Vein endothelial cell (primary cell): ENCODE measurements around the gene IL17RE. TPM values are rescaled to one million over a fixed set of nuclear protein-coding genes. Genes with fewer than 3 reads are reported as not detected.

Experiments used
- small RNA-seq: library from RNA; depleted of rRNA; stranded (forward); fragments of <200 nt; gene quantifications from one replicate; pipeline ENCODE3, GENCODE V24; 2012
- total RNA-seq: library from RNA; depleted of rRNA; stranded (reverse); fragments of >200 nt; gene quantifications from 2 replicates; pipeline ENCODE4 v1.2.3, GENCODE V29; 2012

The IL17RE gene, protein sequence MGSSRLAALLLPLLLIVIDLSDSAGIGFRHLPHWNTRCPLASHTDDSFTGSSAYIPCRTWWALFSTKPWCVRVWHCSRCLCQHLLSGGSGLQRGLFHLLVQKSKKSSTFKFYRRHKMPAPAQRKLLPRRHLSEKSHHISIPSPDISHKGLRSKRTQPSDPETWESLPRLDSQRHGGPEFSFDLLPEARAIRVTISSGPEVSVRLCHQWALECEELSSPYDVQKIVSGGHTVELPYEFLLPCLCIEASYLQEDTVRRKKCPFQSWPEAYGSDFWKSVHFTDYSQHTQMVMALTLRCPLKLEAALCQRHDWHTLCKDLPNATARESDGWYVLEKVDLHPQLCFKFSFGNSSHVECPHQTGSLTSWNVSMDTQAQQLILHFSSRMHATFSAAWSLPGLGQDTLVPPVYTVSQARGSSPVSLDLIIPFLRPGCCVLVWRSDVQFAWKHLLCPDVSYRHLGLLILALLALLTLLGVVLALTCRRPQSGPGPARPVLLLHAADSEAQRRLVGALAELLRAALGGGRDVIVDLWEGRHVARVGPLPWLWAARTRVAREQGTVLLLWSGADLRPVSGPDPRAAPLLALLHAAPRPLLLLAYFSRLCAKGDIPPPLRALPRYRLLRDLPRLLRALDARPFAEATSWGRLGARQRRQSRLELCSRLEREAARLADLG
- 0.33 and 0.57 TPM in 2 replicates for total RNA-seq

DNA sequence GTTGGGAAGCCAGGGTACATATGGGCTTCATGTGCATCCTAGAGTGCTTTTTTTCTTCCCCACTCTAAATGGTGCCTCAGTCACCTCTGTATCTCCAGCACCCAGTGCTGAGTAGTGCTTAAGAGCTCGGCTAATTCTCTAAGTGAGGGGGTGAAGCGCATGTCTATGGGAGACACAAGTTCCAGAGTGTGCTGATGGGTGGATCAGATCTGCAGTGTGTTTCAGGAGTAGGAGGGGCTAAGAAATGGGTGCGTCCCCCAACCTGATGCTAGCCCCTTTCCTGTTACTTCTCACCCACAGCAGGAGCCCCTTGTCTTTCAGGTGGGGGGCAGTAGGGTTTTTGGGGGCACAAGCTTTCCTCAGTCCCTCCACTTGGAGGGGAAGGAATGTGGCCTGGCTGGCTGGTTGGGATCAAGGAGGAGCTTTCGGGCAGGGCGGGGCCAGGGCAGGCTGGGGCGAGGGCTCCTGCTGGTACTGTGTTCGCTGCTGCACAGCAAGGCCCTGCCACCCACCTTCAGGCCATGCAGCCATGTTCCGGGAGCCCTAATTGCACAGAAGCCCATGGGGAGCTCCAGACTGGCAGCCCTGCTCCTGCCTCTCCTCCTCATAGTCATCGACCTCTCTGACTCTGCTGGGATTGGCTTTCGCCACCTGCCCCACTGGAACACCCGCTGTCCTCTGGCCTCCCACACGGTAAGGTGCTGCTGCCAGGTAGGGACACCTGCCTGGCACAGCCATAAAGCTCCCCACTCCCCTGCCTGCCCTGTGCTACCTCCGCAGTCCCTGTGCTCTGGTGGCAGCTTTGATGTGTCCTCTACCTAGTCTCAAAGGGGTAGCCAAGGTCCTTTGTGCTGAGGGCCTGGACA lies at the start of gene IL17RE:
Gene IL17RE, plus strand, starts transcription at position 477 of the 866 bp plus-strand sequence. Its CDS starts 85 bp downstream, at position 562.

DNA sequence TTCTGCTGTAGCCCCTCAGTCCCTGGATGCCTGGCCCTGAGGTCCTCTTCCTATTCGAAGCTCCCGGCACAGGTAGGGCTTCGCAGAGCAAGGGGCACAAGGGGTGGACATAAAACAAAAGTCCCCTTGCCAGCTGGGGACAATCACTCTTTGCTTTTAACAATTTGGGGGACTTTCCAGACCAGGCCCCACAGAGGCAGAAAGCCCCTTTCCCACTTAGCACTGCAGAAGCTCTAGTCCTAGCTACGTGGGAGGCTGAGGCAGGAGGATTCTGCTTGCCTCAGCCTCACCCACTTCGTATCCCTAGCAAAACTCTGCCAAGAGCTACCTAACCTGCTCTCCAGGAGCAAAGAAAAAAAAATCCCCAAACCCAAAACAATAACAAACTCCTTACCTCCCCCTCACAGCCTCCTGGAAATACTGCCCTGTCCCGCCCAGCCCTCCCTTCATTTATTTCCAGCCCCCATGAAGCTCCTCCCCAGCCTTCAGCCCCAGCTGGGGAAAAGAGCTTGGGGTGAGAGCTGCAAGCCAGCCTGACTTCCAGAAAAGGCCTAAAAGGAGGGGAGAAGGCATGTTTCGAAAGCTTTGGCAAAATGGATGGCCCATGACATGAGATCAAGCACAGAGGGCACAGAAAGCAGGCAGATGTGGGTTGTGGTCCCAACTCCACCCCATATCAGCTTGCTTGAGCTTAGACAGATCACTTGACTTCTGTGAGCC lies 22.7 kb upstream of the IL17RE start, which contains the start of gene CIDEC:
Gene CIDEC, minus strand, starts transcription at position 424 of the 720 bp plus-strand sequence. CDS start 1,767 bp downstream, outside the sequence.

DNA sequence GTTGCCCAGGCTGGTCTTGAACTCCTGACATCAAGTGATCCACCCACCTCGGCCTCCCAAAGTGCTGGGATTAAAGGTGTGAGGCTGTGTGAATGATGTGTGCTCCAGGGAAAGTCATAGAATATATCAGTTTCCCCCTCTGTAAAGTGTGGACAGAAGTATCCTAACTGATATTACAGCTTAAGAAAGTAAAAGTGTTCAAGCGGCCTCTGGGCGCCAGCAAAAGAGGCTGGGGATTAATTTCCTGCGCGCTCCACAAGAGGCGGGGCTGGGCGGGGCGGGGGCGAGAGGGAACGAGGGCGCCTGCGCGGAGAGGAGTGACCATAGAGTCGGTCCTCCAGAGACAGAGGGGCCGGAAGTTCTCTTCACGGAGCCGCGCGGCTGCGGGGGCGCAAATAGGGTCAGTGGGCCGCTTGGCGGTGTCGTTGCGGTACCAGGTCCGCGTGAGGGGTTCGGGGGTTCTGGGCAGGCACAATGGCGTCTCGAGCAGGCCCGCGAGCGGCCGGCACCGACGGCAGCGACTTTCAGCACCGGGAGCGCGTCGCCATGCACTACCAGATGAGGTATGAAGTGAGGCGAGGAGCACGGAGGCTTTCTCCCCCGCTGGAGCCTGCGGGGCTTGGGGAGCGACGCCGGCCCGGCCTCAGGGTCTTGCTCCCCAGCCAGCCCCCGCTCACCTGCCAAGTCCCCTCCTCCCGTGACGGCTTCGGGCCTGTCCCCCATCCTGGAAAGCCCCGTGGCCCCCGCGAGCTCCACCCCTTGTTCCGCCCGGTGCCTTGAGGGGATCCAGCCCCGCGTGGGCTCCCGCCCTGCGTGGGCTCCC lies 12.2 kb upstream of the IL17RE start, which contains the start of gene JAGN1:
Gene JAGN1, plus strand, starts transcription at position 362 of the 823 bp plus-strand sequence. Its CDS starts 113 bp downstream, at position 475.

DNA sequence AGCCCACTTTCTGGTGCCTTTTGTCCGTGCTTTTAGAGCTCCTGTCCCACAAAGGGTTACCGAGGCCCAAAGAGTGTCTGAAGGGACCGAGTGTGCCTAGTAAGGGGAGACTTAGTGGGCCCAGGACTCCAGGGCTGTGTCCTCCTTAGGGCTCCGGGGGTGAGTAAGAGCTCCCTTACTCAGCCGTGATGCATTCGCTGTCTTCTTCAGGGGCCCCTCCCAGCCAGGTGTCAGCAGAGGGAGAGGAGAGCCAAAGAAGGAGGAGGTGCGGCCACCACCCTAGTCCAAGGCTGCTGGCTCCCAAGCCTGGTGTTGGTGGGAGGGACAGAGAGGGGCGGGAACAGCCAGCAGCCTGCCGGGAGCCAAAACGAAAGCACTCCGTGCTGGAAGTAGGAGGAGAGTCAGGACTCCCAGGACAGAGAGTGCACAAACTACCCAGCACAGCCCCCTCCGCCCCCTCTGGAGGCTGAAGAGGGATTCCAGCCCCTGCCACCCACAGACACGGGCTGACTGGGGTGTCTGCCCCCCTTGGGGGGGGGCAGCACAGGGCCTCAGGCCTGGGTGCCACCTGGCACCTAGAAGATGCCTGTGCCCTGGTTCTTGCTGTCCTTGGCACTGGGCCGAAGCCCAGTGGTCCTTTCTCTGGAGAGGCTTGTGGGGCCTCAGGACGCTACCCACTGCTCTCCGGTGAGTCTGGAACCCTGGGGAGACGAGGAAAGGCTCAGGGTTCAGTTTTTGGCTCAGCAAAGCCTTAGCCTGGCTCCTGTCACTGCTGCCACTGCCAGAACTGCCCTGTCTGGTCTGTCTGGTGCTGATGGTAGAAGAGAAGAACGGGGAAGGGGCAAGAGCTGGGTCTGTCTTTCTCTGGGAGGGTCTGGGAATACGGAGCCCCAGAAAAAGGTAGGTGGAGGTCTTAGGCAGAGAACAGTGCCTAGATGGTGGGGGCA lies 14.4 kb downstream of the IL17RE start, which contains the start of gene IL17RC:
Gene IL17RC, plus strand, starts transcription at position 365 of the 947 bp plus-strand sequence. Its CDS starts 218 bp downstream, at position 583.

DNA sequence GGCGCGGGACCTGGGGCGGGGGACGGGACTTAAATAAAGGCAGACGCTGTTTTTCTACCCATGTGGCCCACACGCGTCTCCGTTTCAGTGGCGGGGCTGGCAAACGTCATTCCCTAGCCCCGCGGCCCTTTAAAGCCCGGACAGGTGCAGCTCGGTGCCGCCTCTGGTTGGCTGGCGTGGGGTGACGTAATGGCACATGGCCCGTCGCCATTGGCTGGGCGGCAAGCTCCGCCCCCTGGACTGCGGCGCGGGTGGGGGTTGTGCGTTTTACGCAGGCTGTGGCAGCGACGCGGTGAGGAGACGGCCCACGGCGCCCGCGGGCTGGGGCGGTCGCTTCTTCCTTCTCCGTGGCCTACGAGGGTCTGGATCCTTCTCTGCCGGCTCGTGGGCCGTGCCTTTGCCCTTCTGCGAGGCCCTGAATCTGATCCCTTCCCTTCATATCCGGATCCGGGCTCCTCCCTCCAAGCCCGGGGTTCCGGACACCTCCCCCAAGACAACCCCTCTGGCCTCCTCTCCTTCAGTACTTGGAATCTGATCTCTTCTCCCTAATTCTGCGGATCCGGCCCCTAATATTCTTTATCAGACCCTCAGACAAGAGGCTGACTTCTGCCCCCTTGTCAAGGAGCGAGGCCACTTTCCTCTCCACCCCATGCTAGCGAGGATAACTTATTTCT lies 31.1 kb downstream of the IL17RE start, which contains the start of gene CRELD1:
Gene CRELD1, plus strand, starts transcription at position 274 of the 674 bp plus-strand sequence. CDS start 605 bp downstream, outside the sequence.

DNA sequence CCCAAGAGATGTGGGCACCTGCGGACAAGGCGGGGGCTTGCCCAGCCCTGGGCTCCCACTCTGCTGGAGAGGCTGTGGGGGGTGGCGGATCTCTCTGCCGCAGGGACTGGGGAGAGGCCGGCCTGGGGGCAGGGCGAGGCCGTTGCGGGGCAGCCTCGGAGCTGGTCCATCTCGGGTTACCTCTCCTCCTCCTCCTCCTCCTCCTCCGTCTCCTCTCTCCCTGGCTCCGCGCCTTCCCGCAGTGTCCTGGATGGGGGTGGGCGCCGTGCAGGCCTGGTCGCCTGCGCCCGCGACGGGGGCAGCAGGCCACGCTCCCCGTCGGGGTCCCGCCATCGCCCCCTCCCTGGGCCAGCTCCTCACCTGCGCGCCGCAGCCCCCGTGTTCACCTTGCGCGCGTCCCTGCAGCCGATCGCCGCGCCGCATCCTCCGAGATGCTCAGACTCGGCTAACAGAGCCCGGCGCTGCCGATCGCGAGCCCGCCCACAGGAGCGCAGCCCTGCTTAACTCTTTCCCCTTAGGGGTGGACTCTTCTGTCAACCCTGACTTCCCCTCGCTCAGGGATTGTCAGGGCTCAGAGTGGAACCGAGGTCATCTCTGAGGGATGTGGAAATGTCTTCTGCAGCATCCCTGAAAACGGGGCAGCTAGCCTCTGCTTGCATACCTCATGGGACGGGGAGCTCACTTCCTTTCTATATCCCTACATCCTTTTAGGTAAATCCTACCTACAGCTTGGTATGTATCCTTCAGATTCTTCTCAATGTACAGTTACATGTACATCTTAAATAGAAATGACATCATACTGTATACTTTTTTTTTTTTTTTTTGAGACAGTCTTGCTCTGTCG lies 49.5 kb downstream of the IL17RE start, which contains the start of gene PRRT3:
Gene PRRT3, minus strand, starts transcription at position 447 of the 844 bp plus-strand sequence. CDS start 2,293 bp downstream, outside the sequence.

Small RNA genes lying within 50 kb of the gene (small RNA-seq; reads per million reads assigned to genes)
- gene RNU6-882P: not detected

Other genes with a start within 250 kb of the IL17RE start
- gene CPNE9, start 199.0 kb upstream of the IL17RE start, total RNA-seq: not detected in 2 replicates
- gene BRPF1, start 171.1 kb upstream of the IL17RE start, total RNA-seq: 30.9 and 34.3 TPM in 2 replicates
- gene OGG1, start 152.9 kb upstream of the IL17RE start, total RNA-seq: 22.9 and 27.8 TPM in 2 replicates
- 23.2 and 25.2 TPM in 2 replicates for gene CAMK1, start 132.9 kb upstream of the IL17RE start, total RNA-seq
- gene TADA3, start 110.4 kb upstream of the IL17RE start, total RNA-seq: 50.6 and 56.7 TPM in 2 replicates
- 355 and 367 TPM in 2 replicates for gene ARPC4, start 109.8 kb upstream of the IL17RE start, total RNA-seq
- gene TTLL3, start 92.6 kb upstream of the IL17RE start, total RNA-seq: 21.8 and 26.1 TPM in 2 replicates
- gene RPUSD3, start 58.8 kb upstream of the IL17RE start, total RNA-seq: 24.4 and 30.1 TPM in 2 replicates
- not detected in 2 replicates for gene CIDEC, start 22.6 kb upstream of the IL17RE start, total RNA-seq
- 25.2 and 26.9 TPM in 2 replicates for gene JAGN1, start 12.2 kb upstream of the IL17RE start, total RNA-seq
- 15.9 and 28.4 TPM in 2 replicates for gene IL17RC, start 14.2 kb downstream of the IL17RE start, total RNA-seq
- 19.1 and 25.2 TPM in 2 replicates for gene CRELD1, start 31.0 kb downstream of the IL17RE start, total RNA-seq
- 2.0 TPM in 2 replicates for gene PRRT3, start 49.6 kb downstream of the IL17RE start, total RNA-seq
- 47.7 and 69.8 TPM in 2 replicates for gene EMC3, start 84.0 kb downstream of the IL17RE start, total RNA-seq
- gene FANCD2, start 123.6 kb downstream of the IL17RE start, total RNA-seq: 14.4 and 29.4 TPM in 2 replicates
- not detected in 2 replicates for gene FANCD2OS, start 205.4 kb downstream of the IL17RE start, total RNA-seq
- gene BRK1, start 212.8 kb downstream of the IL17RE start, total RNA-seq: 136 and 167 TPM in 2 replicates
- gene VHL, start 238.9 kb downstream of the IL17RE start, total RNA-seq: 42.1 and 45.4 TPM in 2 replicates